22Rv1 (cell line): Measurements from ENCODE around the gene TERB1.

ENCODE experiments used
- ZFX ChIP-seq: fragments of 450-650 bp; IDR thresholded peaks from 2 replicates; pipeline ENCODE4 v1.6.1; 2017; ENCODE audit warnings: antibody characterized with exemption, borderline replicate concordance
- TF ChIP-seq, protein P1 (sequence below): fragments of 450-650 bp; IDR thresholded peaks from 2 replicates; pipeline ENCODE4 v1.5.1; 2017; ENCODE audit warnings: mild to moderate bottlenecking

DNA sequence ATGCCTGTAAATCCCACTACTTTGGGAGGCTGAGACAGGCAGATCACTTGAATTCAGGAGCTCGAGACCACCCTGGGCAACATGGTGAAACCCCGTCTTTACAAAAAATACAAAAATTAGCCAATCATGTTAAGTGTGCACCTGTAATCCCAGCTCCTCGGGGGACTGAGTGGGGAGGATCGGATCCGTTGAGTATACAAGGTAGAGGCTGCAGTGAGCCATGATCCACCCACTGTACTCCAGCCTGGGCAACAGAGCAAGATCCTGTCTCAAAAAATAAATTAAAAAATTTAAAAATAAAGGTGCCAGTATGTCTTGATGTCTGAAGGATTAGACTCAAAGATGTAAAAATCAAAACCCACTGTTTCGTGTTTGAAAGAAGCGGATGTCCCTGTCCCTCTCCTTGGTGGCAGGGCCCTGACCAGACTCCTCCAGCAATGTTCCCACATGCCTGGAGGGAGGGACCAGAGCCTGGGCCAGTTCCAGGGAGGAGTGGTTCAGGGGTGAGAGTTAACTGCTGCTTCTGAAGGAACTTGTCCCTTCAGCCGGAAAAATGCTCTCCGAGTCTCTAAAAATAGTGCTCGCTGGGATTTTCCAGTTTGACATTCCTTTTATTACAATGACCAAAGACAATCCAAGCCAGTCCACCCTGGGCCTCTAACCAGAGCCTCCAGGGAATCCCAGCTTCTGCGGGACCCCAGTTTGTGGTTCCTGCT, 95.4 kb downstream of the TERB1 start:
- TF ChIP-seq, protein P1, sequence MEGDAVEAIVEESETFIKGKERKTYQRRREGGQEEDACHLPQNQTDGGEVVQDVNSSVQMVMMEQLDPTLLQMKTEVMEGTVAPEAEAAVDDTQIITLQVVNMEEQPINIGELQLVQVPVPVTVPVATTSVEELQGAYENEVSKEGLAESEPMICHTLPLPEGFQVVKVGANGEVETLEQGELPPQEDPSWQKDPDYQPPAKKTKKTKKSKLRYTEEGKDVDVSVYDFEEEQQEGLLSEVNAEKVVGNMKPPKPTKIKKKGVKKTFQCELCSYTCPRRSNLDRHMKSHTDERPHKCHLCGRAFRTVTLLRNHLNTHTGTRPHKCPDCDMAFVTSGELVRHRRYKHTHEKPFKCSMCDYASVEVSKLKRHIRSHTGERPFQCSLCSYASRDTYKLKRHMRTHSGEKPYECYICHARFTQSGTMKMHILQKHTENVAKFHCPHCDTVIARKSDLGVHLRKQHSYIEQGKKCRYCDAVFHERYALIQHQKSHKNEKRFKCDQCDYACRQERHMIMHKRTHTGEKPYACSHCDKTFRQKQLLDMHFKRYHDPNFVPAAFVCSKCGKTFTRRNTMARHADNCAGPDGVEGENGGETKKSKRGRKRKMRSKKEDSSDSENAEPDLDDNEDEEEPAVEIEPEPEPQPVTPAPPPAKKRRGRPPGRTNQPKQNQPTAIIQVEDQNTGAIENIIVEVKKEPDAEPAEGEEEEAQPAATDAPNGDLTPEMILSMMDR, result no peak
- no peak for TF ChIP-seq ZFX
